Stomach (tissue), 9 donors: ENCODE data around the gene USP21. TPM values are rescaled to one million over a fixed set of nuclear protein-coding genes. Genes with fewer than 3 reads are reported as not detected.
A peak's percentile ranks its signal among the peaks of the same experiment; 100 is the strongest.

ENCODE experiments used
- DNase-seq, 2 donors: peaks; one replicate each; pipeline versions ENCODE4 v3.0.0 to v3.0.0-alpha.2; 2013 to 2019
- H3K27ac ChIP-seq, 5 donors: fragments of 200-600 bp in 4 of 5; sonication (generic) in 4 of 5; one replicate each; pipeline ENCODE4 v1.5.1; 2013 to 2019; ENCODE audit warnings: mild to moderate bottlenecking in 1 of 5, moderate library complexity in 1 of 5
- H3K27me3 ChIP-seq, 3 donors: fragments of 200-600 bp; sonication (generic); one replicate each; pipeline ENCODE4 v1.5.1; 2017 to 2019; ENCODE audit warnings: mixed run types in 1 of 3
- H3K36me3 ChIP-seq, 4 donors: fragments of 200-600 bp; sonication (generic); 1 replicate in 3 of 4; 2 replicates in 1 of 4; pipeline ENCODE4 v1.5.1; 2016 to 2019
- H3K4me1 ChIP-seq, 4 donors: fragments of 200-600 bp; sonication (generic); one replicate each; pipeline ENCODE4 v1.5.1; 2016 to 2019
- H3K4me3 ChIP-seq, 4 donors: fragments of 200-600 bp; sonication (generic) in 3 of 4; one replicate each; pipeline ENCODE4 v1.5.1; 2016 to 2019; ENCODE audit warnings: mild to moderate bottlenecking in 1 of 4
- H3K9me3 ChIP-seq, 4 donors: fragments of 200-600 bp; sonication (generic); one replicate each; pipeline ENCODE4 v1.5.1; 2016 to 2019
- CTCF ChIP-seq, 7 experiments: fragments of 450-650 bp in 4 of 7; fragments of 200-600 bp in 3 of 7; sonication (generic) in 3 of 7; IDR thresholded peaks; one replicate each; pipeline ENCODE4 v1.5.1; 2016 to 2019; ENCODE audit warnings: antibody characterized with exemption in 7 of 7, control low read depth in 2 of 7, mild to moderate bottlenecking in 1 of 7
- EP300 ChIP-seq: sonication (generic); formaldehyde crosslinking; IDR thresholded peaks from one replicate; pipeline ENCODE4 v1.6.1; 2017; ENCODE audit warnings: antibody characterized with exemption
- POLR2A ChIP-seq, 4 donors: fragments of 450-650 bp; IDR thresholded peaks; one replicate each; pipeline ENCODE4 v1.6.1; 2016; ENCODE audit warnings: antibody characterized with exemption in 4 of 4, control low read depth in 2 of 4, mild to moderate bottlenecking in 1 of 4, moderate library complexity in 1 of 4
- POLR2AphosphoS5 ChIP-seq, 3 donors: sonication (generic); formaldehyde crosslinking; IDR thresholded peaks; one replicate each; pipeline ENCODE4 v1.6.1; 2016; ENCODE audit warnings: antibody characterized with exemption in 3 of 3
- WGBS, 5 donors: extraction: QIAGEN DNeasy Blood & Tissue Kit in 3 of 5; methylation state at CpG; one replicate each; pipeline versions ENCODE4 v1.1.5 to v1.1.7; 2013 to 2018; 5-methylcytosine and 5-hydroxymethylcytosine counted together
- intact Hi-C: fragments of 100-400 bp; cut with DNase I; formaldehyde crosslinking; loops from one replicate; pipeline ENCODE4 v1.15.1; 2023; ENCODE audit warnings: low total_unique reads
- polyA plus RNA-seq, 3 donors: library from polyadenylated mRNA; stranded (reverse); fragments of 200-250 nt; gene quantifications; one replicate each; pipeline ENCODE4 v1.2.3, GENCODE V29; 2013
- total RNA-seq, 5 donors: library from RNA; depleted of rRNA; stranded (reverse); fragments of >200 nt; gene quantifications; one replicate each; pipeline versions ENCODE4 v1.1.0 to v1.2.3, GENCODE V29; 2014 to 2016
- donor health status: healthy with polysubstance abuse.
- donor health status: Bipolar disorder and iron deficiency.
- donor health status: healthy.

Gene USP21
- total and polyA plus RNA-seq, 8 donors = 13.6 to 35.3 (median 19.9) TPM

- Histone ChIP-seq H3K36me3 (peaks cover 6 to 26% (median 22%) of the 10 kb centered on the region in 4 donors), H3K27me3 (peaks cover 0 to 8% (median 0%) of the 10 kb centered on the region in 3 donors), H3K4me1 (peaks cover 33 to 90% (median 79%) of the 10 kb centered on the region in 4 donors), H3K9me3 (no peaks in the 10 kb centered on the region), H3K4me3 (peak overlapping the region; percentile 73 to 81 (median 74)), H3K27ac (peak overlapping the region; percentile 95 to 98 (median 96))
- WGBS, 5 donors = 38 to 73% (median 63%) methylated on average over 13 of the region's 13 CpGs
- peak; percentile 49 to 79 for DNase-seq
- intact Hi-C loops = no loop called here
- TF ChIP-seq EP300 = no peak
- peak in 1 of 3 donors; percentile 46 for TF ChIP-seq POLR2AphosphoS5 (IDR thresholded peaks at IDR 0.05)
- TF ChIP-seq POLR2A (IDR thresholded peaks at IDR 0.05) = no peak
- no peak for TF ChIP-seq CTCF (IDR thresholded peaks at IDR 0.05)
These were observed 41.9 kb downstream of the USP21 start for GRCh38 chr1:161200992-161201835.

- no peaks in the 10 kb centered on the region for H3K9me3 ChIP-seq
- peak within 1 kb of the TSS; percentile 95 to 98 (median 96) for H3K27ac ChIP-seq
- 2 to 3% (median 3%) methylated on average over 36 to 53 of the region's 53 CpGs for WGBS, 5 donors
- H3K27me3 ChIP-seq = peaks cover 0 to 8% (median 0%) of the 10 kb centered on the region in 3 donors
- peaks cover 6 to 35% (median 30%) of the 10 kb centered on the region in 4 donors for H3K36me3 ChIP-seq
- intact Hi-C loops = no loop called here
- H3K4me3 ChIP-seq = peak within 1 kb of the TSS; percentile 73 to 81 (median 74)
- DNase-seq = peak; percentile 99 to 100
- peaks cover 33 to 90% (median 82%) of the 10 kb centered on the region in 4 donors for H3K4me1 ChIP-seq
- TF ChIP-seq CTCF (IDR thresholded peaks at IDR 0.05) (no peak), EP300 (no peak), POLR2AphosphoS5 (IDR thresholded peaks at IDR 0.05) (peak; percentile 57 to 94 (median 85)), POLR2A (IDR thresholded peaks at IDR 0.05) (peak in 2 of 4 donors; percentile 54 to 59)
These were observed 42.8 kb downstream of the USP21 start, which contains the start of gene NDUFS2 for GRCh38 chr1:161201836-161202712. Gene NDUFS2 (plus strand): TSS chr1:161202367. CDS start chr1:161202386, 19 bp downstream.

GRCh38 chr1:161206411-161207140, 47.3 kb downstream of the USP21 start:
- DNase-seq = no peak
- H3K36me3 ChIP-seq = peaks cover 34 to 80% (median 75%) of the 10 kb centered on the region in 4 donors
- intact Hi-C loops = no loop called here

More at GRCh38 chr1:161206411-161207140, 47.3 kb downstream of the USP21 start:
- Histone ChIP-seq H3K4me1 (peaks cover 25 to 79% (median 61%) of the 10 kb centered on the region in 4 donors), H3K27me3 (no peaks in the 10 kb centered on the region), H3K27ac (peak overlapping the region; percentile 17 to 95 (median 77)), H3K9me3 (no peaks in the 10 kb centered on the region), H3K4me3 (no peak overlapping the region)
- 78 to 87% (median 82%) methylated on average over 12 of the region's 12 CpGs for WGBS, 5 donors
- TF ChIP-seq EP300 = no peak
- no peak for TF ChIP-seq POLR2A (IDR thresholded peaks at IDR 0.05)
- TF ChIP-seq CTCF (IDR thresholded peaks at IDR 0.05) = no peak
- TF ChIP-seq POLR2AphosphoS5 (IDR thresholded peaks at IDR 0.05) = no peak
